ENCODE measurements around the gene CBX4. TPM values are rescaled to one million over a fixed set of nuclear protein-coding genes. Genes with fewer than 3 reads are reported as not detected.

The CBX4 gene
- total RNA-seq, 2 experiments from 2014 or later: 53.8 to 54.4 TPM

DNA sequence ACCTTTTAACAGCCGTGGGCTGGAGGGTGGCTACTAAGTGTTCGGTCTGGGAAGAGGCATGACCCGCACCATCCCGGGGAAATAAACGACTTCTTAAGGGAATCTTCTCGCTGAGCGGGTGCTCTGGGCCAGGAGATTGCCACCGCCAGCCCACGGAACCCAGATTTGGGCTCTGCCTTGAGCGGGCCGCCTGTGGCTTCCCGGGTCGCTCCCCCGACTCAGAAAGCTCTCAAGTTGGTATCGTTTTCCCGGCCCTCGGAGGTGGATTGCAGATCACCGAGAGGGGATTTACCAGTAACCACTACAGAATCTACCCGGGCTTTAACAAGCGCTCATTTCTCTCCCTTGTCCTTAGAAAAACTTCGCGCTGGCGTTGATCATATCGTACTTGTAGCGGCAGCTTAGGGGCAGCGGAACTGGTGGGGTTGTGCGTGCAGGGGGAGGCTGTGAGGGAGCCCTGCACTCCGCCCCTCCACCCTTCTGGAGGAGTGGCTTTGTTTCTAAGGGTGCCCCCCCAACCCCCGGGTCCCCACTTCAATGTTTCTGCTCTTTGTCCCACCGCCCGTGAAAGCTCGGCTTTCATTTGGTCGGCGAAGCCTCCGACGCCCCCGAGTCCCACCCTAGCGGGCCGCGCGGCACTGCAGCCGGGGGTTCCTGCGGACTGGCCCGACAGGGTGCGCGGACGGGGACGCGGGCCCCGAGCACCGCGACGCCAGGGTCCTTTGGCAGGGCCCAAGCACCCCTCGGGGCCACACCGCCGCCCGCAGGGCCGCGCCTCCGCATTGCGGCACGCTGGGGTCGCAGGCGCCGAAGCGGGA lies 3.6 kb upstream of the CBX4 start:
- peak overlapping the region; percentile 38 for H3K27ac Mint-ChIP-seq
- H3K9me3 Mint-ChIP-seq: no peaks in the 10 kb centered on the region
- POLR2A ChIA-PET: interaction anchor here (1.0 to 5.2 kb wide), 3 partner anchors 32 to 46 kb away, joined by 3 to 76 read pairs (median 3); partner anchors contain the start of gene CBX8
- DNase-seq (peak; percentile 60), ATAC-seq (ENCODE audit: low read depth) (no peak)
- peaks cover 5% of the 10 kb centered on the region for H3K36me3 Mint-ChIP-seq
- H3K4me1 Mint-ChIP-seq: peaks cover 11% of the 10 kb centered on the region
- peaks cover 50% of the 10 kb centered on the region for H3K27me3 Mint-ChIP-seq
- H3K4me3 Mint-ChIP-seq: peak overlapping the region; percentile 40

DNA sequence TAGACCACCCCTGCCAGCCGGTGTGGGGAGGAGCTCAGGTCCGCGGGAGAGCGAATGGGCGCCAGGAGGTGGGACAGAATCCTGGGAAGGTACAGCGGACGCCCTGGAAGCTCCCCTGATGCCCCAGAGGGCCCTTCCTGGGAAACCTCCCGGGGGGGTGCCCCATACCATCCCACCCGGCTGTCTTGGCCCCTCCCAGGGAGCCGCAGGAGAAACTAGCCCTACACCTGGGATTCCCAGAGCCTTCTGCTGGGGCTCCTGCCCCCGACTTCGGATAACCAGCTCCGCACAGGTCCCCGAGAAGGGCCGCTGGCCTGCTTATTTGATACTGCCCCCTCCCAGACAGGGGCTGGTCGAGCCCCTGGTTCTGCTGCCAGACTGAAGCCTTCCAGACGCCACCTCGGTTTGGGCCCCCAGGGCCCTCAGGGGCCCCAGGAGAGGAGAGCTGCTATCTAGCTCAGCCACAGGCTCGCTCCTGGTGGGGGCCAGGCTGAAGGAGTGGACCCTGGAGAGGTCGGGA lies 3.0 kb upstream of the CBX4 start:
- Mint-ChIP-seq H3K27ac (no peak overlapping the region), H3K27me3 (peaks cover 44% of the 10 kb centered on the region), H3K4me1 (peaks cover 12% of the 10 kb centered on the region), H3K36me3 (peaks cover 5% of the 10 kb centered on the region), H3K4me3 (no peak overlapping the region), H3K9me3 (no peaks in the 10 kb centered on the region)
- no peak for ATAC-seq (ENCODE audit: low read depth)
- POLR2A ChIA-PET: interaction anchor here (0.7 to 5.2 kb wide), 4 partner anchors 32 to 150 kb away, joined by 3 to 76 read pairs (median 3); partner anchors contain the start of gene CBX8
- DNase-seq: peak; percentile 56

DNA sequence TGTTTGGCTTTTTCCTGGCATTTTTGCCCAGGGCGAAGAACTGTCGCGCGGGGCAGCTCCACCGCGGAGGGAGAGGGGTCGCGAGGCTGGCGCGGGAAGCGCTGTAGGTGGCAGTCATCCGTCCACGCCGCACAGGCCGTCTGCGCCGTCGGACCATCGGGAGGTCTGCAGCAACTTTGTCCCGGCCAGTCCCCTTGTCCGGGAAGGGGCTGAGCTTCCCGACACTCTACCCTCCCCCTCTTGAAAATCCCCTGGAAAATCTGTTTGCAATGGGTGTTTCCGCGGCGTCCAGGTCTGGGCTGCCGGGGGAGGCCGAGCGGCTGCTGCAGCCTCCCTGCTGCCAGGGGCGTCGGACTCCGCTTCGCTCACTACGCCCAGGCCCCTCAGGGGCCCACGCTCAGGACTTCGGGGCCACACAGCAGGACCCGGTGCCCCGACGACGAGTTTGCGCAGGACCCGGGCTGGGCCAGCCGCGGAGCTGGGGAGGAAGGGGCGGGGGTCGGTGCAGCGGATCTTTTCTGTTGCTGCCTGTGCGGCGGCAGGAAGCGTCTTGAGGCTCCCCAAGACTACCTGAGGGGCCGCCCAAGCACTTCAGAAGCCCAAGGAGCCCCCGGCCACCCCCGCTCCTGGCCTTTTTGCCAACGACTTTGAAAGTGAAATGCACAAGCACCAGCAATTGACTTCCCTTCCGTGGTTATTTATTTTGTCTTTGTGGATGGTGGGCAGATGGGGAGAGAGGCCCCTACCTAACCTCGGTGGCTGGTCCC lies 2.3 kb upstream of the CBX4 start:
- Mint-ChIP-seq H3K36me3 (peaks cover 5% of the 10 kb centered on the region), H3K27me3 (peaks cover 44% of the 10 kb centered on the region), H3K4me3 (peak overlapping the region; percentile 8), H3K27ac (no peak overlapping the region), H3K9me3 (no peaks in the 10 kb centered on the region), H3K4me1 (peaks cover 17% of the 10 kb centered on the region)
- POLR2A ChIA-PET: interaction anchor here (0.7 to 5.2 kb wide), 5 partner anchors 31 to 151 kb away, joined by 3 to 76 read pairs (median 3); partner anchors contain the start of gene CBX8
- DNase-seq (peak; percentile 53), ATAC-seq (ENCODE audit: low read depth) (no peak)

DNA sequence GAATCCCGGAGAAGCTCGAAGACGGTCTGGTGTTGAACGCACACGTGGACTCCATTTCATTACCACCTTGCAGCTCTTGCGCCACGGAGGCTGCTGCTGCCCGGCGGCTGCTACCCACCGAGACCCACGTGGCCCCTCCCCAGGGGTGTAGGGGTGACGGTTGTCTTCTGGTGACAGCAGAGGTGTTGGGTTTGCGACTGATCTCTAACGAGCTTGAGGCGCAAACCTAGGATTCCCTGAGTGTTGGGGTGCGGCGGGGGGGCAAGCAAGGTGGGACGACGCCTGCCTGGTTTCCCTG lies 1.7 kb upstream of the CBX4 start:
- Mint-ChIP-seq H3K27me3 (peaks cover 39% of the 10 kb centered on the region), H3K36me3 (peaks cover 5% of the 10 kb centered on the region), H3K4me1 (peaks cover 19% of the 10 kb centered on the region), H3K27ac (no peak overlapping the region), H3K4me3 (peak overlapping the region; percentile 8), H3K9me3 (no peaks in the 10 kb centered on the region)
- ATAC-seq (ENCODE audit: low read depth): no peak
- POLR2A ChIA-PET: interaction anchor here (0.9 to 5.2 kb wide), 5 partner anchors 30 to 156 kb away, joined by 3 to 76 read pairs (median 4); partner anchors contain the start of gene CBX8
- no peak for DNase-seq

DNA sequence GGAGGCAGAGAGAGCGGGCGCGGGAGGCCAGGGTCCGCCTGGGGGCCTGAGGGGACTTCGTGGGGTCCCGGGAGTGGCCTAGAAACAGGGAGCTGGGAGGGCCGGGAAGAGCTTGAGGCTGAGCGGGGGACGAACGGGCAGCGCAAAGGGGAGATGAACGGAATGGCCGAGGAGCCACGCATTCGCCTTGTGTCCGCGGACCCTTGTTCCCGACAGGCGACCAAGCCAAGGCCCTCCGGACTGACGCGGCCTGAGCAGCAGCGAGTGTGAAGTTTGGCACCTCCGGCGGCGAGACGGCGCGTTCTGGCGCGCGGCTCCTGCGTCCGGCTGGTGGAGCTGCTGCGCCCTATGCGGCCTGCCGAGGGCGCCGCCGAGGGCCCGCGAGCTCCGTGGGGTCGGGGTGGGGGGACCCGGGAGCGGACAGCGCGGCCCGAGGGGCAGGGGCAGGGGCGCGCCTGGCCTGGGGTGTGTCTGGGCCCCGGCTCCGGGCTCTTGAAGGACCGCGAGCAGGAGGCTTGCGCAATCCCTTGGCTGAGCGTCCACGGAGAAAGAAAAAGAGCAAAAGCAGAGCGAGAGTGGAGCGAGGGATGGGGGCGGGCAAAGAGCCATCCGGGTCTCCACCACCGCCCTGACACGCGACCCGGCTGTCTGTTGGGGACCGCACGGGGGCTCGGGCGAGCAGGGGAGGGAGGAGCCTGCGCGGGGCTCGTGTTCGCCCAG lies 1.2 kb upstream of the CBX4 start:
- ATAC-seq (ENCODE audit: low read depth) (no peak), DNase-seq (peak; percentile 68)
- H3K4me1 Mint-ChIP-seq: peaks cover 18% of the 10 kb centered on the region
- POLR2A ChIA-PET: interaction anchor here (0.6 to 5.2 kb wide), 14 partner anchors 11 to 157 kb away, joined by 3 to 76 read pairs (median 6); partner anchors contain the start of gene CBX8
- H3K9me3 Mint-ChIP-seq: no peaks in the 10 kb centered on the region
- H3K36me3 Mint-ChIP-seq: peaks cover 5% of the 10 kb centered on the region
- H3K27ac Mint-ChIP-seq: peak overlapping the region; percentile 56
- peak overlapping the region; percentile 99 for H3K4me3 Mint-ChIP-seq
- peaks cover 33% of the 10 kb centered on the region for H3K27me3 Mint-ChIP-seq

DNA sequence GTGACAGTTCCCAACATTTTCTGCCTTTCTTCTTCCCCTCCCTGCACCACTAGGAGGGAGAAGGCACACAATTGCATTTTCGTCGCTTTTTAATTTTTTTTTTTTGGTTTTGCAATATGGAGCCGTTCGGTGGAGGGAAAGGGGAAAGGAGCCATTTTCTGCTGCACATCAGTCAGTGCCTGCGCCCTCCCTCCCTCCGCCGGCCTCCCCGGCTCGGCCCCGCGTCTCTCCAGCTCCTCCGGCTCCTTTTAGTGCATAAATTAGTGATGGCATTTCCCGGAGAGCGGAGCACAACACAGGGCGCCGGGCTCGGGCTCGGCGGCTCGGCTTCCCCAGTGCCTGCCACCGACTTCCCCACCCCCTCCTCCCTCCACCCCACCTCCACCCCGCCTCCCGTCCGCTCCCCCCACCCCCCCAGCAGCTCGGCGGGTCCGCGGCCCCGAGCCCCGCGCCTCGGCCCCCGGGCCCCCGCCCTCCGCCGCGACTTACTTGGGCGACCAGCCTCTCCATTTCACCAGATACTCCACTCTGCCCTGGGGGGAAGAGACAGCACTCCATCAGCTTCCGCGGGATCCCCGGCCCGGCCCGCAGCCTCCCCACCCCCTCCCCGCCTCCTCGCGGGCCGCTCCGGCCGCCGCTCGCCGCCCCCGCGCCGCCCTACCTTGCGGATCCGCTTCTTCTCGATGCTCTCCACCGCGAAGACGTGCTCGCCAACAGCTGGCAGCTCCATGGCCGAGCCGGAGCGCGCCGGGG lies 542 bp downstream of the CBX4 start:
- POLR2A ChIA-PET: interaction anchor here (1.0 to 5.2 kb wide), 18 partner anchors 9 to 162 kb away, joined by 3 to 76 read pairs (median 6); partner anchors contain the start of gene CBX8
- Mint-ChIP-seq H3K9me3 (no peaks in the 10 kb centered on the region), H3K27ac (peak overlapping the region; percentile 96), H3K36me3 (peaks cover 10% of the 10 kb centered on the region), H3K4me1 (peaks cover 19% of the 10 kb centered on the region), H3K27me3 (peaks cover 29% of the 10 kb centered on the region), H3K4me3 (peak overlapping the region; percentile 99)
- ATAC-seq (ENCODE audit: low read depth) (peak; percentile 19), DNase-seq (peak; percentile 79)

DNA sequence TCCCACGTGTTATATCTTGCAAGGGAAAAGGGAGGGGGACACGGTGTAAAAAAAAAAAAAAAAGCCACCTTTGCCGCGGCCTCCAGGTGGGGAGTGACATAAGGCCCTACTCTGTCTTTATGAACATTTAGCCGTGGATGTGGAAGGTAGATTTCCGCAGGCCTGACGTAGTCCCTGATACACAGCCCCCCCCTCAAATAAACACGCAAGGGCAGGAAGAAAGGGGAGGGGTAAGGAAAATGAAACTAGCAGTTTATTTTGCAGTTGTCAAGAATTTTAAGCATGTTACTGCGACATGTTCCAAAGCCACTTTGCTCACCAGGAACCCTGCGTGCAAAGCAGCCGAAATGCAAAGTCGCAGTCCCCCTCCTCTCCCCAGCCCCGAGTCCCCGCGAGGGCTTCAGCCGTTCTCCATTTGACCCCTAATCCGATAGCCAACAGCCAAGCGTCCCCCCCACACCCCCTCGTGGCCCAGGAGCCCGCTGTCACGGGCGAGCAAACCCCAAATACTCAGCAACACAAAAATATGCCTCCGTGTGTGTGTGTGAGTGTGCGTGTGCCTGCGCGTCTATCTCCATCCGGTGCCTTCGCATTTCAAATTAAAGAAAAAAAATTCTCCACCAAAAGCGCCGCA lies 1.2 kb downstream of the CBX4 start:
- H3K27me3 Mint-ChIP-seq: peaks cover 24% of the 10 kb centered on the region
- peak overlapping the region; percentile 96 for H3K27ac Mint-ChIP-seq
- no peaks in the 10 kb centered on the region for H3K9me3 Mint-ChIP-seq
- peaks cover 22% of the 10 kb centered on the region for H3K4me1 Mint-ChIP-seq
- DNase-seq: peak; percentile 61
- POLR2A ChIA-PET: interaction anchor here (1.1 to 5.2 kb wide), 16 partner anchors 9 to 163 kb away, joined by 4 to 76 read pairs (median 8); no protein-coding TSS in a partner anchor
- ATAC-seq (ENCODE audit: low read depth): no peak
- H3K36me3 Mint-ChIP-seq: peaks cover 12% of the 10 kb centered on the region
- H3K4me3 Mint-ChIP-seq: peak overlapping the region; percentile 99

DNA sequence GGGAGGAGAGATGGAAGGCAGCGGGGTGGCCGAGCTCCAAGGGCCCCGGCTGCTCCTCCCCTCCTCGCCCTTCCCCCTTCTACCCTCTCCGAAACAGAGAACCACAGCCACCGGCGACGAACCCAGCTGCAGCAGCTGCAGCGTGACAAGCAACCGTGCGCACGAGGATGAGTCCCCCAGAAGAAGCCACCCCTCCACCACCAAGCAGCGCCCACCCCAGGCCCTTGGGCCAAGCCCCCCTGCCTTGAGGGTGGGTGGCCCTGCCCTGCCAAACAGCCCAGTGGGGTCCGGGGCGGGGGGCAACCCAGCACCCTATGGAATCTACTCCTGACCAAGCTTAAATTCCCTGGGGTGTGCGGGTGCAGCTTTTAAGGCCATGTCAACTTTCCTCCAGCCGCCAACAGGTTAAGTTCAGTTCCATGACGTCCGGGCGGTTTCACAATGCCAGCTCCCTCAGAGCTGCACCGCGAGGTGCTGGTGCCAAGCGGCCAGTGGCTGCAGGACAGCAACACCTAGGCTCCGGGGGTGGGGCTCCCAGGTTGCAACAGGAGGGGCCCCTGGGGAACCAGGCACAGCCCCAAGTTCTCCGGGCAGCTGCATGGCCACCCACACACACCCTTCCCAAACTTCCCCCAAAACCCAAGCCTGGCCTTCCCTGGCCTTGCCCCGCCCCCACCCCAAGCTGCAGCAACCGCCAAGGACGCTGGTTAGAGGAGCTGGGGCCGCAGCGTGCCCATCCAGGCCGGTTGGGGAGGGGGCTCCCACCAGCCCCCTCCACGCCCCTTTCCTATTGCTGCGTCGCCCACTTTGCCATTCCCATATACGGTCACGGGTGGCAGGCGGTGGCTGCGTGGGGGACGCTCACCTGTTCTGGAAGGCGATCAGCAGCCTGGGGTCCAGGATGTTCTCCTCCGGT lies 2.0 kb downstream of the CBX4 start:
- peaks cover 20% of the 10 kb centered on the region for H3K4me1 Mint-ChIP-seq
- peak overlapping the region; percentile 96 for H3K27ac Mint-ChIP-seq
- POLR2A ChIA-PET: interaction anchor here (0.6 to 2.3 kb wide), 16 partner anchors 9 to 160 kb away, joined by 3 to 17 read pairs (median 6); partner anchors contain the start of gene CBX8
- H3K27me3 Mint-ChIP-seq: peaks cover 19% of the 10 kb centered on the region
- no peaks in the 10 kb centered on the region for H3K9me3 Mint-ChIP-seq
- peaks cover 14% of the 10 kb centered on the region for H3K36me3 Mint-ChIP-seq
- DNase-seq (peak; percentile 72), ATAC-seq (ENCODE audit: low read depth) (peak; percentile 29)
- peak overlapping the region; percentile 99 for H3K4me3 Mint-ChIP-seq

DNA sequence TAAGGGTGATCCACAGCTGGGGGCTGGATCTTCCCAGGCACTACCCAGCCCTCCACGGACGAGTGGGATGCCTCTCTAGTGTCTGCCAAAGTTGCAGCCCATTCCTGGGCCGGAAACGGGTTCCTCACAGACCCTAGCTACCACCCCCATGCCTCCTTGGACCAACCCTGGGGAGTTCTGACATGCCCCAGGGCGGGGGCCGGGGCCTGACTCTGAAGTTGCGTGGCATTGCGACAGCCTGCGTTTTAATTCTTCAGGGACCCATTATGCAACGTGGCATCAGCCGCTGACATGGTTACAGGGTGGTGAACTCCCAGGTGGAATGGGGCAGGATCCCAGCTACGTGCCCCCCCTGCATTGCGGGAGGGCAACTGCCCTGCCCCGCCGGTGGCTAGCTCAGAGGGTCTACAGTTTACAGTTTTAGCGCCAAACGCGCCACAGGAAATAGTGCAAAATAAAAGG lies 2.7 kb downstream of the CBX4 start:
- Mint-ChIP-seq H3K27me3 (peaks cover 14% of the 10 kb centered on the region), H3K27ac (peak overlapping the region; percentile 96), H3K36me3 (peaks cover 14% of the 10 kb centered on the region), H3K9me3 (no peaks in the 10 kb centered on the region), H3K4me3 (peak overlapping the region; percentile 99), H3K4me1 (peaks cover 17% of the 10 kb centered on the region)
- POLR2A ChIA-PET: interaction anchor here (0.6 to 2.3 kb wide), 17 partner anchors 8 to 160 kb away, joined by 3 to 17 read pairs (median 5); partner anchors contain the start of genes CBX2 and CBX8
- DNase-seq (no peak), ATAC-seq (ENCODE audit: low read depth) (no peak)

DNA sequence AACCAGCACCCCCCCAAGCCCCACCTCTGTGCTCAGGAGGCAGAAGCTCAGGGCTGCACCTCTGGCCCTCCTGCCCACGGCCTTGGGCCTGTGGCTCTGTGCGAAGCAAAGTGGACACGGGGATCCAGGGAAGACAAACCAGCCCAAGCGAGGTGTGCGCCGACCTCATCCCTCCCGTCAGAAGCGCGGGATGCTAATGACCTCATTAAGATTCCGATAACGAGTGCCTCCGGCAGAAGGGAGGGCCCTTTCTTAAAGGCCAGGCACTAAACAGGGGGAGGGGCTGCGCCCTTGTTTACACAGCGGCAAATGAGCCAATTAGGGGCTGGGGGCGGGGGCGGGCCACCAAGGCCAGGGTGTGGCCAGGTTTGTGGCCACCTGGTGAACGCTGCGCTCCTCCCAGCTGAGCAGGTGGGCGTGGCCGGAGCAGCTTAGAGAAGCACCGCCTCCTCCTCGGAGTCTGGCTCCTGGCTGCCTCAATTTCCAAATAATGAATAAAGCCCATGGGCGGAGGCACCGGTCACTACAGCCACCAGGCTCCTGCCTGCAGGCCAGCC lies 3.2 kb downstream of the CBX4 start:
- H3K27ac Mint-ChIP-seq: no peak overlapping the region
- H3K4me1 Mint-ChIP-seq: peaks cover 18% of the 10 kb centered on the region

More for the DNA sequence above, 3.2 kb downstream of the CBX4 start:
- POLR2A ChIA-PET: interaction anchor here (0.6 to 2.3 kb wide), 16 partner anchors 8 to 158 kb away, joined by 3 to 17 read pairs (median 6); partner anchors contain the start of genes CBX2 and CBX8
- Mint-ChIP-seq H3K9me3 (no peaks in the 10 kb centered on the region), H3K4me3 (no peak overlapping the region), H3K27me3 (peaks cover 9% of the 10 kb centered on the region), H3K36me3 (peaks cover 14% of the 10 kb centered on the region)
- DNase-seq (no peak), ATAC-seq (ENCODE audit: low read depth) (no peak)
